IMR-90 (cell line): ENCODE results near the gene CCDC28B. TPM values are rescaled to one million over a fixed set of nuclear protein-coding genes. Genes with fewer than 3 reads are reported as not detected.

Experiments used
- ATAC-seq: fragments of 200-7000 bp; cut with Tn5 transposase; 2 replicates; pipeline ENCODE4 v1.9.1; 2020; ENCODE audit warnings: low read depth, mild to moderate bottlenecking, moderate library complexity
- BruUV-seq: library from RNA; stranded (reverse); fragments of 400-500 nt; replicated peaks from 2 replicates; lab custom pipeline; 2021; lab: Mats Ljungman, UMichigan
- CTCF ChIA-PET: fragments of 300-600 bp; formaldehyde crosslinking; extraction: SDS; loops from one replicate; lab custom pipeline; 2021; ENCODE audit warnings: antibody characterized with exemption; lab: Yijun Ruan, JAX
- POLR2A ChIA-PET: fragments of 300-600 bp; sonication (Branson Sonifier 250); formaldehyde crosslinking; loops from one replicate; lab custom pipeline; 2022; ENCODE audit warnings: antibody characterized with exemption; ENCODE audit not compliant: unreplicated experiment; lab: Charles Lee
- DNase-seq: peaks from one replicate; pipeline ENCODE4 v3.0.0; 2013
- H2AFZ ChIP-seq: replicated peaks from 2 replicates; pipeline ENCODE3; 2013; ENCODE audit warnings: low read length, mild to moderate bottlenecking; ENCODE audit not compliant: poor library complexity
- H2AK5ac ChIP-seq: 2 replicates; pipeline ENCODE4 v1.6.1; 2013; ENCODE audit warnings: low read depth, low read length, inconsistent platforms
- H2AK9ac ChIP-seq: replicated peaks from 2 replicates; pipeline ENCODE3; 2013; ENCODE audit warnings: mild to moderate bottlenecking, low read depth, low read length, moderate library complexity; ENCODE audit not compliant: poor library complexity
- H2BK120ac ChIP-seq: 2 replicates; pipeline ENCODE4 v1.6.1; 2013; ENCODE audit warnings: low read depth, low read length, inconsistent platforms
- H2BK15ac ChIP-seq: 3 replicates; pipeline ENCODE4 v1.6.1; 2013; ENCODE audit warnings: low read depth, low read length, inconsistent platforms
- H2BK20ac ChIP-seq: 2 replicates; pipeline ENCODE4 v1.6.1; 2013; ENCODE audit warnings: low read depth, mild to moderate bottlenecking, inconsistent platforms, low read length, moderate library complexity
- H2BK5ac ChIP-seq: 2 replicates; pipeline ENCODE4 v1.6.1; 2013; ENCODE audit warnings: mild to moderate bottlenecking, low read depth, low read length, inconsistent platforms; ENCODE audit not compliant: poor library complexity, severe bottlenecking
- H3K14ac ChIP-seq: replicated peaks from 2 replicates; pipeline ENCODE4 v1.6.1; 2013; ENCODE audit warnings: low read depth, low read length, inconsistent platforms
- H3K18ac ChIP-seq: 2 replicates; pipeline ENCODE4 v1.6.1; 2013; ENCODE audit warnings: low read depth, low read length, control low read depth
- H3K23ac ChIP-seq: 2 replicates; pipeline ENCODE4 v1.6.1; 2013; ENCODE audit warnings: low read depth, low read length, inconsistent platforms
- H3K27ac ChIP-seq: 2 replicates; pipeline ENCODE4 v1.5.1; 2013; ENCODE audit warnings: mild to moderate bottlenecking, control low read depth, low read length; ENCODE audit not compliant: insufficient read depth
- H3K27me3 ChIP-seq: 2 replicates; pipeline ENCODE4 v1.6.1; 2013; ENCODE audit warnings: low read length; ENCODE audit not compliant: control insufficient read depth, insufficient read depth
- H3K36me3 ChIP-seq: 2 replicates; pipeline ENCODE4 v1.6.1; 2013; ENCODE audit warnings: low read length, mixed read lengths; ENCODE audit not compliant: control insufficient read depth, insufficient read depth
- H3K4ac ChIP-seq: 2 replicates; pipeline ENCODE4 v1.6.1; 2013; ENCODE audit warnings: low read depth, low read length, inconsistent platforms
- H3K4me1 ChIP-seq: 2 replicates; pipeline ENCODE4 v1.6.1; 2013; ENCODE audit warnings: low read length, mixed read lengths; ENCODE audit not compliant: control insufficient read depth, insufficient read depth
- H3K4me2 ChIP-seq: 2 replicates; pipeline ENCODE4 v1.6.1; 2013; ENCODE audit warnings: low read depth, mild to moderate bottlenecking, control low read depth, low read length, moderate library complexity
- H3K4me3 ChIP-seq: 2 replicates; pipeline ENCODE4 v1.5.1; 2013; ENCODE audit warnings: low read depth, mild to moderate bottlenecking, control low read depth, low read length, moderate library complexity; ENCODE audit not compliant: insufficient read depth
- H3K56ac ChIP-seq: 2 replicates; pipeline ENCODE4 v1.6.1; 2013; ENCODE audit warnings: low read length, inconsistent platforms; ENCODE audit not compliant: insufficient read depth; ENCODE audit errors: extremely low read depth
- H3K79me1 ChIP-seq, 2 experiments: 2 replicates each; pipeline ENCODE4 v1.6.1; 2013; ENCODE audit warnings: low read length in 2 of 2, inconsistent platforms in 1 of 2, low read depth in 1 of 2
- H3K9ac ChIP-seq: 2 replicates; pipeline ENCODE4 v1.6.1; 2013; ENCODE audit warnings: low read depth, low read length, control low read depth
- H3K9me1 ChIP-seq: 2 replicates; pipeline ENCODE4 v1.6.1; 2013; ENCODE audit warnings: low read length, inconsistent platforms; ENCODE audit not compliant: insufficient read depth
- H3K9me3 ChIP-seq: 2 replicates; pipeline ENCODE4 v1.6.1; 2013; ENCODE audit warnings: low read length; ENCODE audit not compliant: control insufficient read depth, insufficient read depth
- H4K20me1 ChIP-seq: 2 replicates; pipeline ENCODE4 v1.6.1; 2013; ENCODE audit warnings: low read length, inconsistent platforms; ENCODE audit not compliant: insufficient read depth
- H4K5ac ChIP-seq: 2 replicates; pipeline ENCODE4 v1.6.1; 2013; ENCODE audit warnings: mild to moderate bottlenecking, low read depth, low read length, control low read depth
- H4K8ac ChIP-seq, 2 experiments: 2 replicates each; pipeline ENCODE4 v1.6.1; 2013; ENCODE audit warnings: low read depth in 2 of 2, low read length in 2 of 2, control low read depth in 1 of 2, inconsistent platforms in 1 of 2
- H4K91ac ChIP-seq: 2 replicates; pipeline ENCODE4 v1.6.1; 2013; ENCODE audit warnings: low read depth, low read length, inconsistent platforms; ENCODE audit not compliant: insufficient read depth
- BHLHE40 ChIP-seq: fragments of 150-350 bp; IDR thresholded peaks from 2 replicates; pipeline ENCODE4 v1.6.1; 2016; ENCODE audit warnings: mild to moderate bottlenecking, low read depth, low read length
- CHD1 ChIP-seq: IDR thresholded peaks from 2 replicates; pipeline ENCODE4 v1.6.1; 2012; ENCODE audit warnings: low read depth, low read length, improper control_type of control experiment
- CTCF ChIP-seq: conservative IDR thresholded peaks from 2 replicates; pipeline ENCODE4 v1.5.1; 2012; ENCODE audit warnings: mild to moderate bottlenecking, low read depth, low read length, improper control_type of control experiment
- ELK1 ChIP-seq: fragments of 150-350 bp; IDR thresholded peaks from 2 replicates; pipeline ENCODE4 v1.6.1; 2016; ENCODE audit warnings: low read depth, mild to moderate bottlenecking, low read length, moderate library complexity, borderline replicate concordance
- FOS ChIP-seq: fragments of 150-350 bp; IDR thresholded peaks from 2 replicates; pipeline ENCODE4 v1.6.1; 2016; ENCODE audit warnings: low read depth, low read length
- MAZ ChIP-seq: IDR thresholded peaks from 2 replicates; pipeline ENCODE4 v1.6.1; 2012; ENCODE audit warnings: low read depth, mild to moderate bottlenecking, low read length, improper control_type of control experiment, moderate library complexity, borderline replicate concordance
- MXI1 ChIP-seq: IDR thresholded peaks from 2 replicates; pipeline ENCODE4 v1.6.1; 2012; ENCODE audit warnings: low read depth, mild to moderate bottlenecking, low read length, moderate library complexity, borderline replicate concordance
- NFE2L2 ChIP-seq: fragments of 150-350 bp; IDR thresholded peaks from 2 replicates; pipeline ENCODE4 v1.6.1; 2016; ENCODE audit warnings: low read depth, mild to moderate bottlenecking, low read length
- POLR2A ChIP-seq: IDR thresholded peaks from 2 replicates; pipeline ENCODE4 v1.6.1; 2012; ENCODE audit warnings: mild to moderate bottlenecking, low read depth, low read length
- RAD21 ChIP-seq: IDR thresholded peaks from 2 replicates; pipeline ENCODE4 v1.6.1; 2012; ENCODE audit warnings: low read length, improper control_type of control experiment
- RCOR1 ChIP-seq: IDR thresholded peaks from 2 replicates; pipeline ENCODE4 v1.6.1; 2012; ENCODE audit warnings: mild to moderate bottlenecking, low read length, improper control_type of control experiment; ENCODE audit not compliant: insufficient replicate concordance
- RFX5 ChIP-seq: IDR thresholded peaks from 2 replicates; pipeline ENCODE4 v1.8.0; 2012; ENCODE audit warnings: low read depth, mild to moderate bottlenecking, low read length, moderate library complexity
- SMC3 ChIP-seq: fragments of 150-350 bp; IDR thresholded peaks from 2 replicates; pipeline ENCODE4 v1.6.1; 2016; ENCODE audit warnings: low read depth, mild to moderate bottlenecking, antibody characterized with exemption, low read length, moderate library complexity
- USF2 ChIP-seq: fragments of 150-350 bp; IDR thresholded peaks from 2 replicates; pipeline ENCODE4 v1.6.1; 2017; ENCODE audit warnings: mild to moderate bottlenecking, antibody characterized with exemption, low read length, low read depth
- WGBS, 2 experiments: methylation state at CpG; one replicate each; pipeline versions ENCODE4 v1.1.5 to v1.1.7; 2013; ENCODE audit warnings: missing lambda C conversion rate in 2 of 2; ENCODE audit not compliant: insufficient read length in 1 of 2; ENCODE audit errors: extremely low coverage in 2 of 2; 5-methylcytosine and 5-hydroxymethylcytosine counted together
- dilution Hi-C: fragments of 300-500 bp; cut with HindIII; formaldehyde crosslinking; loops from one replicate; pipeline ENCODE4 v1.14.3; 2018; ENCODE audit warnings: low sequenced_read_pairs; ENCODE audit not compliant: unreplicated experiment
- in situ Hi-C: fragments of 300-500 bp; cut with MboI; formaldehyde crosslinking; loops from 3 replicates; pipeline ENCODE4 v1.14.3; 2019; ENCODE audit warnings: low sequenced_read_pairs, inconsistent platforms, mixed read lengths
- intact Hi-C: fragments of 100-400 bp; cut with micrococcal nuclease; formaldehyde crosslinking; loops from 2 replicates; pipeline ENCODE4 v1.10.0; 2022
- polyA plus RNA-seq, 3 experiments: library from polyadenylated mRNA; depleted of rRNA; stranded (reverse); fragments of >200 nt; gene quantifications; 2 replicates each; pipeline ENCODE4 v1.2.3, GENCODE V29; 2012; ENCODE audit warnings: low replicate concordance in 1 of 3
- total RNA-seq: library from RNA; depleted of rRNA; stranded (reverse); fragments of >200 nt; gene quantifications from 2 replicates; pipeline ENCODE4 v1.2.3, GENCODE V29; 2012

The CCDC28B gene
- total and polyA plus RNA-seq, 2 of the 4 experiments (the other 2 are of a cell fraction), result 17.2 to 18.4 TPM

GRCh38 chr1:32198237-32199042 is 2.0 kb upstream of the CCDC28B start:
- Histone ChIP-seq H3K4me1 (peaks cover 31% of the 10 kb centered on the region), H3K36me3 (peaks cover 47% of the 10 kb centered on the region), H4K91ac (no peak overlapping the region), H3K79me1 (peaks cover 9 to 59% of the 10 kb centered on the region in 2 experiments; a peak in 3 of 4 replicates), H2BK15ac (no peak overlapping the region), H2AK9ac (no peak overlapping the region), H3K23ac (no peak overlapping the region), H3K4me3 (no peak overlapping the region), H3K4ac (no peak overlapping the region), H3K27me3 (no peaks in the 10 kb centered on the region), H2BK120ac (no peak overlapping the region), H3K9me1 (peaks cover 16% of the 10 kb centered on the region; the same call in 1 of the 2 replicates), H2AK5ac (no peak overlapping the region), H2BK20ac (no peak overlapping the region), H4K5ac (no peak overlapping the region), H3K9ac (no peak overlapping the region), H2AFZ (no peak overlapping the region), H3K27ac (no peak overlapping the region), H2BK5ac (no peak overlapping the region), H3K56ac (no peak overlapping the region), H3K9me3 (no peaks in the 10 kb centered on the region), H3K18ac (no peak overlapping the region), H4K20me1 (0 out of 2 replicates have a peak, but pooled peaks cover 11% of the 10 kb centered on the region), H3K14ac (no peak overlapping the region), H4K8ac (no peak overlapping the region), H3K4me2 (no peak overlapping the region)
- BruUV-seq, result no TSS peak
- in situ Hi-C loops (no loop called here), intact Hi-C loops (no loop called here), dilution Hi-C loops (no loop called here)
- ChIA-PET CTCF (interaction anchor here (0.9 kb wide), 1 partner anchor 184 kb away, joined by 3 read pairs; no protein-coding TSS in a partner anchor), POLR2A (interaction anchor here (0.5 to 1.0 kb wide), 2 partner anchors 15 to 82 kb away, joined by 3 to 4 read pairs; no protein-coding TSS in a partner anchor)
- no peak for DNase-seq
- ATAC-seq, result no peak
- 57% methylated on average over 1 of the region's 3 CpGs; no CpG with 5 or more reads in 1 of the 2 experiments for WGBS, 2 experiments
- TF ChIP-seq CTCF (no peak), RCOR1 (no peak), MXI1 (no peak), BHLHE40 (no peak), ELK1 (no peak), POLR2A (no peak), RFX5 (no peak), MAZ (no peak), SMC3 (no peak), RAD21 (no peak), USF2 (no peak), FOS (no peak), NFE2L2 (no peak), CHD1 (no peak)
